Ascending aorta (tissue), 2 donors: Measurements from ENCODE around the gene KLB. TPM values are rescaled to one million over a fixed set of nuclear protein-coding genes. Genes with fewer than 3 reads are reported as not detected.
A peak's percentile ranks its signal among the peaks of the same experiment; 100 is the strongest.
"Not testable (repeated sequence)": the region's sequence is repeated elsewhere in the genome, so short reads cannot be mapped to it uniquely, and the experiment has no call there.

Experiments
- DNase-seq, 2 donors: peaks; one replicate each; pipeline ENCODE4 v3.0.0-alpha.2; 2019; ENCODE audit warnings: low spot score in 2 of 2
- H3K27ac ChIP-seq, 2 donors: fragments of 200-600 bp; sonication (generic); one replicate each; pipeline ENCODE4 v1.5.1; 2016 to 2017; ENCODE audit warnings: mild to moderate bottlenecking in 1 of 2
- H3K27me3 ChIP-seq: fragments of 200-600 bp; sonication (generic); one replicate; pipeline ENCODE4 v1.5.1; 2017
- H3K36me3 ChIP-seq, 2 donors: fragments of 200-600 bp; sonication (generic); one replicate each; pipeline ENCODE4 v1.5.1; 2016
- H3K4me1 ChIP-seq, 2 donors: fragments of 200-600 bp; sonication (generic); one replicate each; pipeline ENCODE4 v1.5.1; 2016 to 2017; ENCODE audit warnings: mild to moderate bottlenecking in 1 of 2
- H3K4me3 ChIP-seq, 2 donors: fragments of 200-600 bp; sonication (generic); one replicate each; pipeline ENCODE4 v1.5.1; 2016 to 2017; ENCODE audit warnings: mild to moderate bottlenecking in 1 of 2
- H3K9me3 ChIP-seq, 2 donors: fragments of 200-600 bp; sonication (generic); one replicate each; pipeline ENCODE4 v1.5.1; 2016
- intact Hi-C: fragments of 100-400 bp; cut with DNase I; formaldehyde crosslinking; loops from one replicate; pipeline ENCODE4 v1.15.1; 2023
- total RNA-seq: library from RNA; depleted of rRNA; stranded (reverse); fragments of >200 nt; gene quantifications from one replicate; pipeline ENCODE4 v1.1.0, GENCODE V29; 2016
- TF ChIP-seq, protein P1 (sequence below), 3 experiments: fragments of 200-600 bp in 2 of 3; fragments of 450-650 bp in 1 of 3; sonication (generic) in 2 of 3; IDR thresholded peaks; one replicate each; pipeline ENCODE4 v1.5.1; 2016 to 2019; ENCODE audit warnings: antibody characterized with exemption in 3 of 3, mild to moderate bottlenecking in 1 of 3, moderate library complexity in 1 of 3

Gene KLB
- total RNA-seq, 1 donor from 2014 or later = not detected

DNA sequence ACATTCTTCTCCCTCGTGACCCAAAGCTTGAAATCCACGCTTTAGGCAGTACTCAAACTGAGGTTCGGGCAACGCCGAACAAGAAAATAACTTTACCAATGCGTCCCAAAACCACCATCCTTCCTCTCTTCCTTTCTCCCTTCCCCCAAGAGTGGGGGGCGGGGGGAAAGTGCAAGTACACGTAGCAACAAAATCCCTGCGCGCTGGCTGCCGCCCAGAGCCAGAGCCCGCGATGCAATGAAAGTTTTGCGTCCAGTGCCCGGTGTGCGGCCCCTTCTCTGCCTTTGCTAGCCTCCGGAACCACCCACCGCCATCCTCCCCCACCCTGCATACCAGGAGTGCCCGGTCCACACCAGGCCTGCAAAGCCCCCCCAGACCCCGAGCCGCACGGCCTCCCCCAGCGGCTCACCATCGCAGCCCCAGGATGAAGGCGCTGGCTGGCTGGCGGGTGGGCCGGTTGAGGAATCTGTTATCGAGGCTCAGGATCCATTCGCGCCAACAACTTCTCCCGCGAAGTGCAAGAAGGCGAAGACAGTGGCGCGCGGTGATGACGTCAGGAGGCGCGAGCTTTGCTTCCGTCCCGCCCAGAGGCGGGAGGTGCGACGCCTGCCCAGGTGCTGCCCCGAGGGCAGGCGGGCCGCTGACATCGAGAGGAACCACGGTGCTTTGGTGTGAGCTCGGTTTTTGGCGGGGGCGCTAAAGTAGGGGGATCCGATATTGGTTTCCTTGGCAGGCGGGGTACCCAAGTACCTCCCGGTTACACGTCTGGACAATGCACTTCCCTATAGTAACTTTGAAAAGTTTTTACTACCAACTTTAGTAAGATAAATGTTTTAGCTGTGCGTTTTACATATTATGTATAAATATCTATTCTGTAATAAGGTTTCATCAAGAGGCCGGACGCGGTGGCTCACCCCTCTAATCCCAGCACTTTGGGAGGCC is 40.6 kb upstream of the KLB start, which contains the start of gene RFC1:
Gene RFC1 (minus strand): TSS at position 533 of the 942 bp plus-strand sequence. CDS start 121 bp downstream, at position 412.
- Histone ChIP-seq H3K4me3 (peak within 1 kb of the TSS; percentile 91 to 95), H3K36me3 (no peaks in the 10 kb centered on the region), H3K27me3 (no peaks in the 10 kb centered on the region), H3K4me1 (peaks cover 0 to 9% of the 10 kb centered on the region in 2 donors), H3K9me3 (no peaks in the 10 kb centered on the region), H3K27ac (peak within 1 kb of the TSS; percentile 80 to 82)
- intact Hi-C loops = loop anchor here (2.0 to 5.0 kb wide), 2 partner anchors 184 to 321 kb away; partner anchors contain the start of gene WDR19
- TF ChIP-seq, protein P1, sequence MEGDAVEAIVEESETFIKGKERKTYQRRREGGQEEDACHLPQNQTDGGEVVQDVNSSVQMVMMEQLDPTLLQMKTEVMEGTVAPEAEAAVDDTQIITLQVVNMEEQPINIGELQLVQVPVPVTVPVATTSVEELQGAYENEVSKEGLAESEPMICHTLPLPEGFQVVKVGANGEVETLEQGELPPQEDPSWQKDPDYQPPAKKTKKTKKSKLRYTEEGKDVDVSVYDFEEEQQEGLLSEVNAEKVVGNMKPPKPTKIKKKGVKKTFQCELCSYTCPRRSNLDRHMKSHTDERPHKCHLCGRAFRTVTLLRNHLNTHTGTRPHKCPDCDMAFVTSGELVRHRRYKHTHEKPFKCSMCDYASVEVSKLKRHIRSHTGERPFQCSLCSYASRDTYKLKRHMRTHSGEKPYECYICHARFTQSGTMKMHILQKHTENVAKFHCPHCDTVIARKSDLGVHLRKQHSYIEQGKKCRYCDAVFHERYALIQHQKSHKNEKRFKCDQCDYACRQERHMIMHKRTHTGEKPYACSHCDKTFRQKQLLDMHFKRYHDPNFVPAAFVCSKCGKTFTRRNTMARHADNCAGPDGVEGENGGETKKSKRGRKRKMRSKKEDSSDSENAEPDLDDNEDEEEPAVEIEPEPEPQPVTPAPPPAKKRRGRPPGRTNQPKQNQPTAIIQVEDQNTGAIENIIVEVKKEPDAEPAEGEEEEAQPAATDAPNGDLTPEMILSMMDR (IDR thresholded peaks at IDR 0.05) = no peak
- DNase-seq = peak; percentile 56 to 95

DNA sequence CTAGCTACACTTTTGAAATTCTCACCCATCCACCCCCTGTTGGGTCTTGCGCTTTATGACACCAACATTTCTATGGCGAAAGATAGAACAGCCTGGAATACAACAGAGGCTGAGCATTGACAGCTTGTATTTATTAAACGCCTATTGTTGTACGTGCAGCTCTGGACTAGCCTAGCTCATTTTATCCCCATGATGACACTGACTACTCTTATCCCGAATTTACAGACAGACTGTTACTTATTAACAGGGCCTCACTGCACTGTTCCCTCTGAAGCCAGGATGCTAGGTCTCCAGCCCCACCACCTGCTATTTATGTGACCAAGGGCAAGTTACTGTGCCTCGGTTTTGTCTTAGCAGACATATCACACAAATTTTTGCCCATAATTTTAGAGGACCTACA is 39.6 kb upstream of the KLB start:
- DNase-seq = no peak
- no peaks in the 10 kb centered on the region for H3K9me3 ChIP-seq
- no peak overlapping the region for H3K4me3 ChIP-seq
- intact Hi-C loops = loop anchor here (2.0 to 5.0 kb wide), 2 partner anchors 185 to 322 kb away; partner anchors contain the start of gene WDR19
- no peaks in the 10 kb centered on the region for H3K36me3 ChIP-seq
- peaks cover 0 to 9% of the 10 kb centered on the region in 2 donors for H3K4me1 ChIP-seq
- no peak overlapping the region for H3K27ac ChIP-seq
- no peaks in the 10 kb centered on the region for H3K27me3 ChIP-seq
- TF ChIP-seq, protein P1 (IDR thresholded peaks at IDR 0.05) = no peak

DNA sequence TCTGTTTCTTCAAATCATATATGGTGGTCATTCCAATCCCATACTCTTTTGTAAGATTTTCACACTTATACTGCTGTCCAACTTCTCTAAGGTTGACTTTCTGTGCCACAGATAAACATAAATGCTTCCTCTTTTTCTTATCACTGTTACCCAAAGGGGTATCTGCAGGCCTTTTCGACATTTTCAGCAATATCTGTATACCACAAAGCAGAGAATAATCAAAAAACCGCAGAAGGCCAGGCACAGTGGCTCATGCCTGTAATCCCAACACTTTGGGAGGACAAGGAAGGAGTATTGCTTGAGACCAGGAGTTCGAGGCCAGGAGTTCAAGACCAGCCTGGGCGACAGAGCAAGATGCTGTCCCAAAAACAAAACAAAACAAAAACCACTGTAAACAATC is 37.4 kb upstream of the KLB start:
- no peaks in the 10 kb centered on the region for H3K36me3 ChIP-seq
- peaks cover 0 to 9% of the 10 kb centered on the region in 2 donors for H3K4me1 ChIP-seq
- no peak overlapping the region for H3K4me3 ChIP-seq
- TF ChIP-seq, protein P1 (IDR thresholded peaks at IDR 0.05) = no peak
- no peaks in the 10 kb centered on the region for H3K27me3 ChIP-seq
- no peak for DNase-seq
- intact Hi-C loops = loop anchor here (5.0 kb wide), 1 partner anchor 187 kb away; the partner anchor contains the start of gene WDR19
- H3K27ac ChIP-seq = no peak overlapping the region
- H3K9me3 ChIP-seq = no peaks in the 10 kb centered on the region

DNA sequence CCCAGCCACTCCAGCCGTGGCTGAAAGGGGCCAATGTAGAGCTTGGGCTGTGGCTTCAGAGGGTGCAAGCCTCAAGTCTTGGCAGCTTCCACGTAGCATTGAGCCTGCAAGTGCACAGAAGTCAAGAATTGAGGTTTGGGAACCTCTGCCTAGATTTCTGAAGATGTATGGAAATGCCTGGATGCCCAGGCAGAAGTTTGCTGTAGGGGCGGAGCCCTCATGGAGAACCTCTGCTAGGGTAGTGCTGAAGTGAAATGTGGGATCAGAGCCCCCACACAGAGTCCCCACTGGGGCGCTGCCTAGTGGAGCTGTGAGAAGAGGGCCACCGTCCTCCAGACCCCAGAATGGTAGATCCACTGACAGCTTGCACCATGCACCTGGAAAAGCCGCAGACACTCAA is 35.5 kb upstream of the KLB start:
- H3K27ac ChIP-seq, H3K27me3 ChIP-seq, H3K36me3 ChIP-seq, DNase-seq, H3K4me3 ChIP-seq, H3K4me1 ChIP-seq, H3K9me3 ChIP-seq, intact Hi-C loops: not testable (repeated sequence)

DNA sequence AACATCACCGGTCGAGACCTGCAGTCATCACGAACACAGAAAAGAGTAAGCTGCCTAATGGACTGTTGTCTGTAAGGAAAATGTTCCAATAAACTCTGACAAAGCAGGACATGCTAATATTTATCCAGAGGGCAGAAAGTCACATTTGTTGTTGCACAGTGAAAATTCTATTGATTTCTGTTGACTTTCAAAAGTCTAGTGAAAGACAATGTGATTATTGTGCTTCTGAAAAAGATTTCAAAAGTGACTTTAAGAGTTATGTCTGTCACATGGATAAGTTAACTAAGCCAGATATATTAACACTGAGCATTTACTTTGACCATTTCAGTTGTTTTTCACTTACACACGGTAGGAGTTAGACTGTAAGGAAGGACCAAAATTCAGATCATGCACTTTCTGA is 31.3 kb upstream of the KLB start:
- TF ChIP-seq, protein P1 (IDR thresholded peaks at IDR 0.05) = no peak
- Histone ChIP-seq H3K4me1 (no peaks in the 10 kb centered on the region), H3K36me3 (no peaks in the 10 kb centered on the region), H3K9me3 (no peaks in the 10 kb centered on the region), H3K4me3 (no peak overlapping the region), H3K27ac (no peak overlapping the region), H3K27me3 (no peaks in the 10 kb centered on the region)
- DNase-seq = no peak
- intact Hi-C loops = no loop called here

DNA sequence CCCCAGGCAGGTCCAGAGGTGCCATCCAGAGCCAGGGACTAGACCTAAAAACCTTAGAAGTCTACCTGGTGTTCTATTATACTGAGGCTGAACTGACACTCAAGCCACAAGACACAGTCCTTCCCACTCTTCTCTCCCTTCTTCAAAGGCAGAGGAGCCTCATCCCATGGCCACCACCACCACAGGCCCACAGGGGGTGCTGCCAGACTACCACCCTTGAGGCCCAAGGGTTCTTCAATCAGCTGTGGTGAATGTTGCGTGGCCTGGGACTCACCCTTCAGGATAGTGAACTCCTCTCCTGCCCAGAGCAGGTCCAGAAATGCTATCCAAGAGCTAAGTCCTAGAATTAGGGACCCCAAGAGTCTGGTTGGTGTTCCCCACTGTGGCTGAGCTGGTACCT is 23.0 kb upstream of the KLB start:
- H3K4me1 ChIP-seq = no peaks in the 10 kb centered on the region
- no peaks in the 10 kb centered on the region for H3K27me3 ChIP-seq
- intact Hi-C loops = no loop called here

More for the DNA sequence above, 23.0 kb upstream of the KLB start:
- Histone ChIP-seq H3K27ac (no peak overlapping the region), H3K4me3 (no peak overlapping the region), H3K9me3 (no peaks in the 10 kb centered on the region), H3K36me3 (no peaks in the 10 kb centered on the region)
- TF ChIP-seq, protein P1 (IDR thresholded peaks at IDR 0.05) = no peak
- no peak for DNase-seq
